Endothelial cell of umbilical vein (primary cell): ENCODE measurements around the gene FAM110C. TPM values are rescaled to one million over a fixed set of nuclear protein-coding genes. Genes with fewer than 3 reads are reported as not detected.
"Not testable (repeated sequence)": the region's sequence is repeated elsewhere in the genome, so short reads cannot be mapped to it uniquely, and the experiment has no call there.

Experiments used
- BruUV-seq: library from RNA; stranded (reverse); fragments of 400-500 nt; replicated peaks from 2 replicates; lab custom pipeline; 2021; lab: Mats Ljungman, UMichigan
- CTCF ChIA-PET: fragments of 300-600, 350-600 bp; sonication (Branson Sonifier 250); formaldehyde crosslinking; loops from one replicate; lab custom pipeline; 2021; ENCODE audit warnings: antibody characterized with exemption, inconsistent platforms; lab: Charles Lee
- POLR2A ChIA-PET: fragments of 300-600, 350-600 bp; sonication (Branson Sonifier 250); formaldehyde crosslinking; loops from one replicate; lab custom pipeline; 2021; ENCODE audit warnings: antibody characterized with exemption, inconsistent platforms; lab: Charles Lee
- DNase-seq: peaks from one replicate; pipeline ENCODE4 v3.0.0-alpha.2; 2011; ENCODE audit warnings: low read depth, low spot score
- FAIRE-seq: peaks from 2 replicates; lab custom pipeline; 2011; peaks lifted over from hg19 to GRCh38; lab: Jason Lieb, UNC
- H2AFZ ChIP-seq: 2 replicates; pipeline ENCODE4 v1.6.0; 2012; ENCODE audit warnings: low read depth, low read length, control low read depth, inconsistent platforms
- H3K27ac ChIP-seq: 2 replicates; pipeline ENCODE4 v1.5.1; 2011; ENCODE audit warnings: low read depth, mild to moderate bottlenecking, control low read depth, low read length, moderate library complexity; ENCODE audit not compliant: insufficient read depth
- H3K27me3 ChIP-seq, 2 experiments: 2 replicates each; pipeline versions ENCODE4 v1.6.0 to v1.6.1; 2011; ENCODE audit warnings: low read length in 2 of 2, mixed read lengths in 1 of 2; ENCODE audit not compliant: control insufficient read depth in 2 of 2, insufficient read depth in 2 of 2
- H3K36me3 ChIP-seq, 2 experiments: 2 replicates in 1 of 2; 3 replicates in 1 of 2; pipeline ENCODE4 v1.5.1; 2011; ENCODE audit warnings: low read length in 2 of 2, mild to moderate bottlenecking in 1 of 2, moderate library complexity in 1 of 2; ENCODE audit not compliant: control insufficient read depth in 2 of 2, insufficient read depth in 2 of 2; ENCODE audit errors: extremely low read depth in 1 of 2
- H3K4me1 ChIP-seq: 3 replicates; pipeline ENCODE4 v1.5.1; 2011; ENCODE audit warnings: mild to moderate bottlenecking, low read length; ENCODE audit not compliant: control insufficient read depth, insufficient read depth; ENCODE audit errors: extremely low read depth
- H3K4me2 ChIP-seq: 2 replicates; pipeline ENCODE4 v1.6.1; 2011; ENCODE audit warnings: low read length, control low read depth, mixed read lengths; ENCODE audit not compliant: insufficient read depth
- H3K4me3 ChIP-seq, 3 experiments: fragments of 200-600 bp in 1 of 3; sonication (generic), shearing (Covaris generic) in 1 of 3; replicated peaks in 1 of 3; 2 replicates each; pipeline ENCODE4 v1.5.1; 2011 to 2016; ENCODE audit warnings: control low read depth in 3 of 3, low read length in 3 of 3, mild to moderate bottlenecking in 2 of 3, inconsistent platforms in 1 of 3, low read depth in 1 of 3, moderate library complexity in 1 of 3; ENCODE audit not compliant: insufficient read depth in 1 of 3
- H3K79me2 ChIP-seq: 2 replicates; pipeline ENCODE4 v1.6.0; 2012; ENCODE audit warnings: low read length, inconsistent platforms; ENCODE audit not compliant: control insufficient read depth, insufficient read depth
- H3K9ac ChIP-seq: replicated peaks from 2 replicates; pipeline ENCODE3; 2011; ENCODE audit warnings: low read length, control low read depth; ENCODE audit not compliant: insufficient read depth; ENCODE audit errors: extremely low read depth
- H3K9me1 ChIP-seq: replicated peaks from 3 replicates; pipeline ENCODE4 v1.6.0; 2011; ENCODE audit warnings: mild to moderate bottlenecking, low read length; ENCODE audit not compliant: control insufficient read depth, insufficient read depth; ENCODE audit errors: extremely low read depth
- H3K9me3 ChIP-seq: replicated peaks from 2 replicates; pipeline ENCODE4 v1.5.1; 2012; ENCODE audit warnings: low read length, inconsistent platforms; ENCODE audit not compliant: control insufficient read depth, insufficient read depth
- H4K20me1 ChIP-seq: replicated peaks from 2 replicates; pipeline ENCODE3; 2011; ENCODE audit warnings: mild to moderate bottlenecking, low read length; ENCODE audit not compliant: control insufficient read depth, insufficient read depth; ENCODE audit errors: extremely low read depth
- EZH2 ChIP-seq: IDR thresholded peaks from 2 replicates; pipeline ENCODE4 v1.6.1; 2012; ENCODE audit warnings: borderline replicate concordance, low read depth, mild to moderate bottlenecking, moderate library complexity, low read length, inconsistent platforms; ENCODE audit not compliant: severe bottlenecking
- FOS ChIP-seq: IDR thresholded peaks from 2 replicates; pipeline ENCODE4 v1.6.1; 2011; ENCODE audit warnings: mild to moderate bottlenecking, low read length, moderate library complexity, borderline replicate concordance; ENCODE audit not compliant: insufficient read depth
- GATA2 ChIP-seq: IDR thresholded peaks from 2 replicates; pipeline ENCODE4 v1.7.0; 2011; ENCODE audit warnings: low read depth, mild to moderate bottlenecking, moderate library complexity, mixed read lengths, low read length; ENCODE audit not compliant: insufficient read length, insufficient read depth
- POLR2A ChIP-seq: IDR thresholded peaks from 2 replicates; pipeline ENCODE4 v1.6.1; 2012; ENCODE audit warnings: low read depth, mild to moderate bottlenecking, control low read depth, low read length
- POLR2AphosphoS5 ChIP-seq: IDR thresholded peaks from 2 replicates; pipeline ENCODE4 v1.6.1; 2012; ENCODE audit warnings: low read depth, mild to moderate bottlenecking, control low read depth, low read length, moderate library complexity; ENCODE audit not compliant: insufficient read depth
- dilution Hi-C: fragments of 300-500 bp; cut with MboI; formaldehyde crosslinking; loops from one replicate; pipeline ENCODE4 v1.15.0; 2019; ENCODE audit warnings: low sequenced_read_pairs; ENCODE audit not compliant: extremely low pct_ligation_motif_present
- intact Hi-C: fragments of 100-400 bp; cut with micrococcal nuclease; formaldehyde crosslinking; loops from one replicate; pipeline ENCODE4 v1.10.0; 2022
- polyA plus RNA-seq, 4 experiments: library from polyadenylated mRNA; depleted of rRNA in 3 of 4; stranded (reverse) in 3 of 4; unstranded in 1 of 4; fragments of >200 nt; gene quantifications; 2 replicates each; pipeline versions ENCODE4 v1.2.1 to v1.2.3, GENCODE V29; 2011 to 2012; ENCODE audit warnings: missing spikeins in 1 of 4
- total RNA-seq: library from RNA; stranded (reverse); gene quantifications from 2 replicates; pipeline ENCODE4 v1.2.3, GENCODE V29; 2021
- TF ChIP-seq, protein P1 (sequence below), 2 donors: IDR thresholded peaks; 1 replicate in 1 of 2; 2 replicates in 1 of 2; pipeline ENCODE4 v1.5.1; 2011; ENCODE audit warnings: low read length in 2 of 2, mild to moderate bottlenecking in 2 of 2, moderate library complexity in 2 of 2, control low read depth in 1 of 2, inconsistent platforms in 1 of 2, low read depth in 1 of 2; ENCODE audit not compliant: insufficient read depth in 1 of 2; ENCODE audit errors: extremely low read depth in 1 of 2

The FAM110C gene
- total and polyA plus RNA-seq, 2 donors (not counting 3 experiments of a cell fraction or from before 2014, with no cell fraction given), result not detected

DNA sequence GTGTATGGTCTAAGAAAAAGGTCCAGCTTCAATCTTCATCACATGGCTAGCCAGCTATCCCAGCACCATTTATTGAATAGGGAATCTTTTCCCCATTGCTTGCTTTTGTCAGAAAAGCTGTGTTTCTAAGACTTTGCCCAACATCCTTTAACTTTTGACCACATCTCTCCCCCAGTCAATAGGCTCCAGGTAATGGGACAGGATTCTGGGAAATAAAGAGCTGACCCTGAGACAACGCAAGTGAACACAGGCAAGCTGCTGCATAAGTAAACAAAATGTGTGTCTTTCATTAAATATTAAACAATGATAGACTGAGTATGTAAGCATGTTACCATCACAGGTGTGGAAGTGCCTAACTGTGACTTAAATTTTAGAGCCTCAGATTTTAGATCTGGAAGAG is 23.0 kb downstream of the FAM110C start:
- H3K4me2 ChIP-seq, result no peak overlapping the region
- H3K4me3 ChIP-seq, result no peak overlapping the region
- ChIA-PET CTCF (no interaction called here), POLR2A (no interaction called here)
- H4K20me1 ChIP-seq, result no peaks in the 10 kb centered on the region
- no peaks in the 10 kb centered on the region for H3K27me3 ChIP-seq
- H3K36me3 ChIP-seq, result no peaks in the 10 kb centered on the region
- BruUV-seq, result no TSS peak
- DNase-seq (no peak), FAIRE-seq (no peak)
- TF ChIP-seq FOS (no peak), GATA2 (no peak), POLR2AphosphoS5 (no peak), EZH2 (no peak), POLR2A (no peak)
- TF ChIP-seq, protein P1, sequence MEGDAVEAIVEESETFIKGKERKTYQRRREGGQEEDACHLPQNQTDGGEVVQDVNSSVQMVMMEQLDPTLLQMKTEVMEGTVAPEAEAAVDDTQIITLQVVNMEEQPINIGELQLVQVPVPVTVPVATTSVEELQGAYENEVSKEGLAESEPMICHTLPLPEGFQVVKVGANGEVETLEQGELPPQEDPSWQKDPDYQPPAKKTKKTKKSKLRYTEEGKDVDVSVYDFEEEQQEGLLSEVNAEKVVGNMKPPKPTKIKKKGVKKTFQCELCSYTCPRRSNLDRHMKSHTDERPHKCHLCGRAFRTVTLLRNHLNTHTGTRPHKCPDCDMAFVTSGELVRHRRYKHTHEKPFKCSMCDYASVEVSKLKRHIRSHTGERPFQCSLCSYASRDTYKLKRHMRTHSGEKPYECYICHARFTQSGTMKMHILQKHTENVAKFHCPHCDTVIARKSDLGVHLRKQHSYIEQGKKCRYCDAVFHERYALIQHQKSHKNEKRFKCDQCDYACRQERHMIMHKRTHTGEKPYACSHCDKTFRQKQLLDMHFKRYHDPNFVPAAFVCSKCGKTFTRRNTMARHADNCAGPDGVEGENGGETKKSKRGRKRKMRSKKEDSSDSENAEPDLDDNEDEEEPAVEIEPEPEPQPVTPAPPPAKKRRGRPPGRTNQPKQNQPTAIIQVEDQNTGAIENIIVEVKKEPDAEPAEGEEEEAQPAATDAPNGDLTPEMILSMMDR (IDR thresholded peaks at IDR 0.05; ENCODE audit: extremely low read depth in 1 of 2, insufficient read depth in 1 of 2, low read depth in 1 of 2, low read length in 2 of 2), result no peak
- no peaks in the 10 kb centered on the region for H3K9me3 ChIP-seq
- intact Hi-C loops, result no loop called here
- no peaks in the 10 kb centered on the region for H3K4me1 ChIP-seq
- H3K79me2 ChIP-seq, result no peaks in the 10 kb centered on the region
- H3K9ac ChIP-seq, result no peak overlapping the region
- no peaks in the 10 kb centered on the region for H3K9me1 ChIP-seq
- dilution Hi-C loops, result no loop called here
- no peak overlapping the region for H3K27ac ChIP-seq
- no peak overlapping the region for H2AFZ ChIP-seq

DNA sequence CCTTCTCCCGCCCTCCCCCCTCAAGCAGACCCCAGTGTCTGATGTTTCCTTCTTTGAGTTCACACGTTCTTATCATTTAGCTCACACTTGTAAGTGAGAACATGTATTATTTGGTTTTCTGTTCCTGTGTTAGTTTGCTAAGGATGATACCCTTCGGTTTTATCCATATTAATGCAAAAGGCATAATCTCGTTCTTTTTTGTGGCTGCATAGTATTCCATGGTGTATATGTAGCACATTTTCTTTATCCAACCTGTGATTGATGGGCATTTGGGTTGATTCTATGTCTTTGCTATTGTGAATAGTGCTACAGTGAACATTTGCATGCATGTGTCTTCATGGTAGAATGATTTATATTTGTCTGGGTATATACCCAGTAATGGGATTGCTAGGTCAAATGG is 24.1 kb downstream of the FAM110C start:
- H3K4me2 ChIP-seq, intact Hi-C loops, H3K79me2 ChIP-seq, BruUV-seq, CTCF ChIA-PET, FAIRE-seq, H3K4me3 ChIP-seq, dilution Hi-C loops, H3K36me3 ChIP-seq, H4K20me1 ChIP-seq, H2AFZ ChIP-seq, H3K27me3 ChIP-seq, H3K9ac ChIP-seq, H3K9me1 ChIP-seq, DNase-seq, POLR2A ChIA-PET, H3K4me1 ChIP-seq, H3K9me3 ChIP-seq, H3K27ac ChIP-seq: not testable (repeated sequence)

DNA sequence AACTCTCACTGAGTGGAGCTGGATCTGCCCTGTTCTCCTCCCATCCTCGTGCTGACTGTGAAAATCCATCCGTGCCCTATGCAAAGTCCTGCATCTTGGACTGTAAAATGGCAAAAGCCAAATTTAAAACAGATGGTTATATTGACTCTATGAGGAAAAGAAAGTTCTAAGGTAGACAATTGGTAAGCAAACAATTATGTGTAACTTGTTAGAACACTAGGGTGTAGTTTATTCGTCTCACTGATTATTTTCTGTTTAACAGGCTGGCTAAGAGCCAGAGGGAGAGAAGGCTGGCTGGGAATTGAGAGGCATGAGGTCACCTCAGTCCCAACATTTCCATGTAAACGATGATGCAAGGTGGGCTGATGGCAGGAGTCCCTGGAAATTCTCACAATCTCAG is 26.0 kb downstream of the FAM110C start:
- POLR2A ChIA-PET, result not testable (repeated sequence)

More for the DNA sequence above, 26.0 kb downstream of the FAM110C start:
- H3K4me3 ChIP-seq, FAIRE-seq, H3K27me3 ChIP-seq, H4K20me1 ChIP-seq, dilution Hi-C loops, H3K79me2 ChIP-seq, H3K9ac ChIP-seq, BruUV-seq, H3K4me2 ChIP-seq, H3K36me3 ChIP-seq, H3K9me3 ChIP-seq, CTCF ChIA-PET, H3K4me1 ChIP-seq, intact Hi-C loops, H3K9me1 ChIP-seq, DNase-seq, H3K27ac ChIP-seq, H2AFZ ChIP-seq: not testable (repeated sequence)
